GM12878 (cell line): Measurements from ENCODE around the gene HOXA10. TPM values are rescaled to one million over a fixed set of nuclear protein-coding genes. Genes with fewer than 3 reads are reported as not detected.

Experiments
- ATF7 ChIP-seq: fragments of 450-650 bp; IDR thresholded peaks from 2 replicates; pipeline ENCODE4 v1.6.1; 2016; ENCODE audit warnings: low read depth, mild to moderate bottlenecking
- CHD2 ChIP-seq: IDR thresholded peaks from 2 replicates; pipeline ENCODE4 v1.6.1; 2011; ENCODE audit warnings: low read depth, low read length, improper control_type of control experiment, borderline replicate concordance
- CTCF ChIP-seq, 3 experiments: IDR thresholded peaks in 2 of 3; conservative IDR thresholded peaks in 1 of 3; 2 replicates each; pipeline ENCODE4 v1.5.1; 2011; ENCODE audit warnings: low read depth in 3 of 3, low read length in 3 of 3, mild to moderate bottlenecking in 3 of 3, control low read depth in 2 of 3, moderate library complexity in 2 of 3, inconsistent platforms in 1 of 3, mixed read lengths in 1 of 3; ENCODE audit not compliant: control insufficient read depth in 2 of 3, insufficient read depth in 1 of 3; ENCODE audit errors: extremely low read depth in 1 of 3
- EGR1 ChIP-seq, 2 experiments: IDR thresholded peaks; 1 replicate in 1 of 2; 2 replicates in 1 of 2; pipeline ENCODE4 v1.6.1; 2011 to 2012; ENCODE audit warnings: low read depth in 2 of 2, low read length in 2 of 2, borderline replicate concordance in 1 of 2, mild to moderate bottlenecking in 1 of 2, moderate library complexity in 1 of 2
- FOXK2 ChIP-seq: fragments of 450-650 bp; IDR thresholded peaks from 2 replicates; pipeline ENCODE4 v1.6.1; 2017; ENCODE audit warnings: mild to moderate bottlenecking, moderate library complexity
- FOXM1 ChIP-seq: IDR thresholded peaks from 2 replicates; pipeline ENCODE4 v1.6.1; 2012; ENCODE audit warnings: low read depth, mild to moderate bottlenecking, inconsistent platforms, low read length, moderate library complexity
- GATAD2B ChIP-seq: fragments of 450-650 bp; conservative IDR thresholded peaks from 2 replicates; pipeline ENCODE4 v1.6.1; 2017; ENCODE audit warnings: low read depth, mild to moderate bottlenecking, moderate library complexity
- HCFC1 ChIP-seq: fragments of 150-350 bp; IDR thresholded peaks from 2 replicates; pipeline ENCODE4 v1.6.1; 2014; ENCODE audit warnings: low read length
- IRF5 ChIP-seq: fragments of 450-650 bp; IDR thresholded peaks from 2 replicates; pipeline ENCODE4 v1.6.1; 2017; ENCODE audit warnings: borderline replicate concordance
- KAT2A ChIP-seq: conservative IDR thresholded peaks from 2 replicates; pipeline ENCODE4 v1.6.1; 2011; ENCODE audit warnings: low read depth, low read length; ENCODE audit not compliant: control insufficient read depth
- KLF5 ChIP-seq: fragments of 450-650 bp; IDR thresholded peaks from 2 replicates; pipeline ENCODE4 v1.6.1; 2014; ENCODE audit warnings: mild to moderate bottlenecking; ENCODE audit not compliant: partially characterized antibody
- LARP7 ChIP-seq: fragments of 450-650 bp; IDR thresholded peaks from 2 replicates; pipeline ENCODE4 v1.6.1; 2017; ENCODE audit warnings: mild to moderate bottlenecking
- MEF2B ChIP-seq: fragments of 450-650 bp; IDR thresholded peaks from 2 replicates; pipeline ENCODE4 v1.6.1; 2018; ENCODE audit warnings: mild to moderate bottlenecking, moderate library complexity; ENCODE audit not compliant: partially characterized antibody, poor library complexity, severe bottlenecking
- POU2F2 ChIP-seq: IDR thresholded peaks from 3 replicates; pipeline ENCODE4 v1.6.1; 2011; ENCODE audit warnings: low read depth, mild to moderate bottlenecking, low read length, borderline replicate concordance
- RBBP5 ChIP-seq: fragments of 200-600 bp; sonication (generic); conservative IDR thresholded peaks from 2 replicates; pipeline ENCODE4 v1.6.1; 2016
- REST ChIP-seq: IDR thresholded peaks from 2 replicates; pipeline ENCODE4 v1.6.1; 2012; ENCODE audit warnings: mild to moderate bottlenecking, low read depth, low read length
- RFX5 ChIP-seq: IDR thresholded peaks from 2 replicates; pipeline ENCODE4 v1.6.1; 2011; ENCODE audit warnings: low read depth, low read length, improper control_type of control experiment
- RUNX3 ChIP-seq: IDR thresholded peaks from 2 replicates; pipeline ENCODE4 v1.6.1; 2012; ENCODE audit warnings: low read length, inconsistent platforms
- SMARCA5 ChIP-seq: fragments of 450-650 bp; IDR thresholded peaks from 2 replicates; pipeline ENCODE4 v1.6.1; 2017; ENCODE audit warnings: mild to moderate bottlenecking
- SPI1 ChIP-seq: IDR thresholded peaks from 2 replicates; pipeline ENCODE4 v1.6.1; 2011; ENCODE audit warnings: low read depth, mild to moderate bottlenecking, low read length, moderate library complexity, borderline replicate concordance; ENCODE audit not compliant: insufficient read depth
- SREBF2 ChIP-seq: IDR thresholded peaks from 2 replicates; pipeline ENCODE4 v1.6.1; 2012; ENCODE audit warnings: mild to moderate bottlenecking, low read length
- USF2 ChIP-seq: IDR thresholded peaks from 2 replicates; pipeline ENCODE4 v1.6.1; 2011; ENCODE audit warnings: low read depth, low read length, improper control_type of control experiment, borderline replicate concordance
- ZBED1 ChIP-seq: IDR thresholded peaks from 2 replicates; pipeline ENCODE4 v1.6.1; 2016; ENCODE audit warnings: borderline replicate concordance
- ZNF207 ChIP-seq: fragments of 450-650 bp; IDR thresholded peaks from 2 replicates; pipeline ENCODE4 v1.6.1; 2014; ENCODE audit warnings: antibody characterized with exemption, mild to moderate bottlenecking, borderline replicate concordance
- polyA plus RNA-seq, 11 experiments: library from polyadenylated mRNA; depleted of rRNA in 4 of 11; unstranded in 6 of 11; stranded (reverse) in 5 of 11; fragments of >200 nt; fragmentation: Nextera tagmentation in 4 of 11; fragmentation: Illumina TruSeq in 1 of 11; extraction: Ambion mirVana in 4 of 11; extraction: Trizol in 1 of 11; gene quantifications; 1 replicate in 1 of 11; 2 replicates in 10 of 11; pipeline versions ENCODE4 v1.2.1 to v1.2.3, GENCODE V29; 2011 to 2016; ENCODE audit warnings: inconsistent platforms in 2 of 11, missing spikeins in 2 of 11, low read depth in 1 of 11
- total RNA-seq, 4 experiments: library from RNA; depleted of rRNA in 3 of 4; stranded (reverse); fragments of >200 nt in 3 of 4; fragmentation: Illumina TruSeq in 1 of 4; extraction: Trizol in 1 of 4; gene quantifications; 2 replicates each; pipeline versions ENCODE4 v1.2.1 to v1.2.3, GENCODE V29; 2013 to 2021

The HOXA10 gene
- total and polyA plus RNA-seq, 10 of the 15 experiments (the other 5 are each of a cell fraction or from before 2014, with no cell fraction given): not detected

- TF ChIP-seq REST (no peak), KAT2A (no peak), SREBF2 (no peak), RBBP5 (no peak), FOXM1 (no peak), GATAD2B (no peak), USF2 (no peak), SPI1 (no peak), IRF5 (no peak), CHD2 (no peak), EGR1 (IDR thresholded peaks at IDR 0.05; ENCODE audit: borderline replicate concordance in 1 of 2, low read depth in 2 of 2, low read length in 2 of 2) (peak in 1 of 2 experiments; percentile 43; a peak in 1 of 3 replicates), ZNF207 (0 out of 2 replicates have a peak, but pooled peaks have one; percentile 26), ATF7 (no peak), CTCF (IDR thresholded peaks at IDR 0.05 in 2 of 3, conservative IDR thresholded peaks at IDR 0.05 in 1 of 3; ENCODE audit: control insufficient read depth in 2 of 3, extremely low read depth in 1 of 3, insufficient read depth in 1 of 3, low read depth in 3 of 3, low read length in 3 of 3) (peak; percentile 87 to 98 (median 93)), POU2F2 (peak; percentile 40; the same call in 1 of the 3 replicates), KLF5 (peak; percentile 46), MEF2B (no peak), RUNX3 (no peak), ZBED1 (no peak), HCFC1 (0 out of 2 replicates have a peak, but pooled peaks have one; percentile 10), RFX5 (no peak), LARP7 (peak; percentile 23; the same call in 1 of the 2 replicates), SMARCA5 (peak; percentile 78; the same call in 1 of the 2 replicates), FOXK2 (no peak)
These were observed 13.4 kb downstream of the HOXA10 start (continued) for GRCh38 chr7:27160546-27161213.
